Activated B cell treated with CpG ODN at 0.5 μM for 24 hours (primary cell): ENCODE results near the gene PRDM16. TPM values are rescaled to one million over a fixed set of nuclear protein-coding genes. Genes with fewer than 3 reads are reported as not detected.

Experiments
- ATAC-seq: fragments of 200-7000 bp; cut with Tn5 transposase; one replicate; pipeline ENCODE4 v1.10.0; 2021; ENCODE audit warnings: low read depth, mild to moderate bottlenecking, moderate library complexity
- CTCF ChIA-PET: fragments of 350-600 bp; sonication (Branson Sonifier 250); formaldehyde crosslinking; loops from one replicate; lab custom pipeline; 2021; ENCODE audit warnings: antibody characterized with exemption; lab: Charles Lee
- POLR2A ChIA-PET: fragments of 350-600 bp; sonication (Branson Sonifier 250); formaldehyde crosslinking; loops from one replicate; lab custom pipeline; 2021; ENCODE audit warnings: antibody characterized with exemption; lab: Charles Lee
- DNase-seq: peaks from one replicate; pipeline ENCODE4 v3.0.0; 2022
- H3K27ac Mint-ChIP-seq: one replicate; pipeline ENCODE4 v1.8.0; 2020; ENCODE audit warnings: mixed read lengths
- H3K27me3 Mint-ChIP-seq: one replicate; pipeline ENCODE4 v1.8.0; 2021; ENCODE audit warnings: mixed read lengths
- H3K36me3 Mint-ChIP-seq: one replicate; pipeline ENCODE4 v1.8.0; 2021; ENCODE audit warnings: low read depth, mixed read lengths
- H3K4me1 Mint-ChIP-seq: one replicate; pipeline ENCODE4 v1.8.0; 2021; ENCODE audit warnings: mixed read lengths
- H3K4me3 Mint-ChIP-seq: one replicate; pipeline ENCODE4 v1.8.0; 2020; ENCODE audit warnings: mild to moderate bottlenecking, mixed read lengths
- H3K9me3 Mint-ChIP-seq: one replicate; pipeline ENCODE4 v1.8.0; 2020; ENCODE audit warnings: mixed read lengths
- CTCF ChIP-seq: fragments of 200-600 bp; IDR thresholded peaks from one replicate; pipeline ENCODE4 v1.8.0; 2022; ENCODE audit warnings: antibody characterized with exemption, mild to moderate bottlenecking
- intact Hi-C: fragments of 100-400 bp; cut with micrococcal nuclease; formaldehyde crosslinking; loops from one replicate; pipeline ENCODE4 v1.15.1; 2024
- total RNA-seq: library from RNA; stranded (reverse); gene quantifications from 2 replicates; pipeline ENCODE4 v1.2.3, GENCODE V29; 2022

PRDM16 gene
- total RNA-seq, 1 donor from 2014 or later = not detected

DNA sequence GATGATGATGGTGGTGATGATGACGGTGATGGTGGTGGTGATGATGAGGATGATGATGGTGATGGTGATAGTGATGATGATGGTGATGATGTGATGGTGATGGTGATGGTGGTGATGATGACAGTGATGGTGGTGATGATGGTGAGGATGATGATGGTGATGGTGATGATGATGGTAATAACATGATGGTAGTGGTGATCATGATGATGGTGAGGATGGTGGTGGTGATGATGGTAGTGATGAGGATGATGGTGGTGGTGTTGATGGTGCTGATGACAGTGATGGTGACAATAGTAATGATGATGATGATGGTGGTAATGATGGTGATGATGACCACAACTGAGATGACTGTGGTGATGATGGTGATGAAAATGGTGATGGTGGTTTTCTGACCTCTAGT is 42.9 kb upstream of the PRDM16 start:
- Mint-ChIP-seq H3K27me3 (no peaks in the 10 kb centered on the region), H3K4me3 (no peak overlapping the region), H3K27ac (no peak overlapping the region), H3K9me3 (no peaks in the 10 kb centered on the region), H3K36me3 (no peaks in the 10 kb centered on the region), H3K4me1 (no peaks in the 10 kb centered on the region)
- no peak for TF ChIP-seq CTCF
- POLR2A ChIA-PET = no interaction called here
- ATAC-seq (no peak), DNase-seq (no peak)
- intact Hi-C loops = no loop called here
- CTCF ChIA-PET = no interaction called here

DNA sequence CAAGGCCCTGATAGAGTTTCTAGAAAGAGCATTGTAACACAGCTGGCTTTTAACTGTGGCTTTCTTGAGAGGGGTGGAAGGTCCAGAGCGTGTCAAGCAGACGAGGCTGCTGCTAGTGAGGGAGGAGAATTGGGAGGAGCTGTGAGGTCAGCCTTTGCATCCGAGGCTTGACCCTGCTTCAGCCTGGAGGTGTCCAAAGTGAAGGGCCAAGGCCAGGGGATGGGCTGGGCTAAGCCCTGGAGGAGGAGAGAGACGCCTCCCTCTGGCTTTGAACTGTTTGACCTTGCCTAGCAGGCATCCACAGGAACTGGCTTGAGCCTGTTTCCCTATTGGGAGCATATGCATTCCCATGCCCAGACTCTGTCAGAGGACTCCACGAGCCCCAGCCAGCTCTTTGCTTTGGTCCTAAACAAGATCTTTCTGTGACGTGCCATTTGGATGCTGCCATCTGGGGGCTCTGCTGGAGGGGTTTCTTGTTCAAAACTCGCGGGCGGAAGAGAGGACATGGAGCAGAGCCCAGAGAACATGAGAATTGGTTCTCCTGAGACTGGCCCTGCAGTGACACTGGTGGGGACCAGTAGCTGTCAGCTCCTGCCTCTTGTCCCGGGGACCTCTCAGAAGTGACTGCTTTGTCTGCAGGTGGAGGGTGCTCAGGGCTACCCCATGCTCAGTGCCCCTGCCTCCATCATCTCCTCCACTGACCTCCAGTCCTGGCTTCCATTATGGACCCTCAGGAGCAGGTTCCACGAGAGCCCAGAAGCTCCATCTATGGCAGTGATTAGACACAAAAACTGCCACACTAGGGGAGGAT is 42.2 kb upstream of the PRDM16 start:
- TF ChIP-seq CTCF = no peak
- Mint-ChIP-seq H3K27ac (no peak overlapping the region), H3K4me3 (no peak overlapping the region), H3K36me3 (no peaks in the 10 kb centered on the region), H3K9me3 (no peaks in the 10 kb centered on the region), H3K27me3 (no peaks in the 10 kb centered on the region), H3K4me1 (no peaks in the 10 kb centered on the region)
- intact Hi-C loops = no loop called here
- POLR2A ChIA-PET = no interaction called here
- peak; percentile 4 for DNase-seq
- CTCF ChIA-PET = no interaction called here
- no peak for ATAC-seq

DNA sequence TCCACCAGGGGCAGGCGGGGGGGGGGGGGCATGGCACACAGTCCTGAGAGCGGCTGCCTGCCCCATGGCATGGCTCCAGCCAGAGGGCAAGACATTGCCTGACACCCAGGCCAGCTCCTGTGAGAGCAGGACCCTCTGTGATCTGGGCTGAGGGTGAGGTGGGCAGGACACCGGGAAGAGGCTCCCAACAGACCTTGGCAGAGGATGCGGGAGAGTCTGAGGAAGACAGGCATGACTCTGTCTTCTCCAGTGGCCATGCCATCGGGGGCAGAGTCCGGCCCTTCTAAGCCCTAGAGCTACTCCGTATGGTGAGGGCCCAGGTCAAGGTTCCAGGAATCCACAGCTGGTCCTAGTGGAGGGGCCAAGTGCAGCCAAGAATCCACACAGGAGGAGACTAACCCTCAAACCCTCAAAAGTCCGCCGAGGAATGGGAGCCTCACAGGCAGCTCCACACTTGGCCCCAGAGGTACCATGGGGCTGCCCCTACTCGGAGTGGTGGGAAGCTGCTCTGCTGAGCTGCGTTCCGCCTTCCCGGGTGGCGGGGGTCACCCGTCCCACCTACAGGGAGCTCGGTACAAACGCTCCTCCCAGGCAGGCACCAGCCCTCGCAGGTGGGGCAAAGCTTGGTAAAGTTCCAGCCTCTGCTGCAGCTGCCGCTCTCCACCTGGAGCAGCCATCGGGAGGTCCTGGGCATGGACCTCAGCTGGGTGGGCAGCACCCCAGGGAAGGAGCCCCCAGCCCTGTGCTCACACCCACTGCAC is 41.2 kb upstream of the PRDM16 start:
- Mint-ChIP-seq H3K27me3 (no peaks in the 10 kb centered on the region), H3K36me3 (no peaks in the 10 kb centered on the region), H3K9me3 (no peaks in the 10 kb centered on the region), H3K4me3 (no peak overlapping the region), H3K4me1 (no peaks in the 10 kb centered on the region), H3K27ac (no peak overlapping the region)
- peak; percentile 6 for DNase-seq
- no peak for TF ChIP-seq CTCF
- CTCF ChIA-PET = no interaction called here
- intact Hi-C loops = no loop called here
- POLR2A ChIA-PET = interaction anchor here (0.6 kb wide), 1 partner anchor 21 kb away, joined by 3 read pairs; no protein-coding TSS in a partner anchor
- no peak for ATAC-seq

- no peaks in the 10 kb centered on the region for H3K9me3 Mint-ChIP-seq
Observed at GRCh38 chr1:3028531-3029282, 40.3 kb upstream of the PRDM16 start.

More at GRCh38 chr1:3028531-3029282, 40.3 kb upstream of the PRDM16 start:
- no peak for ATAC-seq
- H3K27ac Mint-ChIP-seq = no peak overlapping the region
- H3K27me3 Mint-ChIP-seq = no peaks in the 10 kb centered on the region
- DNase-seq = peak; percentile 10
- CTCF ChIA-PET = no interaction called here
- intact Hi-C loops = no loop called here
- no peak for TF ChIP-seq CTCF
- H3K4me3 Mint-ChIP-seq = no peak overlapping the region
- H3K36me3 Mint-ChIP-seq = no peaks in the 10 kb centered on the region
- POLR2A ChIA-PET = interaction anchor here (0.5 kb wide), 1 partner anchor 910 kb away, joined by 6 read pairs; no protein-coding TSS in a partner anchor
- H3K4me1 Mint-ChIP-seq = no peaks in the 10 kb centered on the region
